ENCODE data around the gene CDH22.

CDH22 gene

GRCh38 chr20:46171909-46172308, 136.4 kb downstream of the CDH22 start:
- TF ChIP-seq CTCF (conservative IDR thresholded peaks at IDR 0.05), result no peak
- no peak overlapping the region for H3K27ac ChIP-seq

- TF ChIP-seq CTCF (conservative IDR thresholded peaks at IDR 0.05), result no peak
- no peak overlapping the region for H3K27ac ChIP-seq
Measured at GRCh38 chr20:46171476-46171875, 136.8 kb downstream of the CDH22 start.

GRCh38 chr20:46169245-46170171, 138.8 kb downstream of the CDH22 start:
- TF ChIP-seq CTCF (conservative IDR thresholded peaks at IDR 0.05), result no peak
- no peak overlapping the region for H3K27ac ChIP-seq

GRCh38 chr20:46168438-46168837, 139.9 kb downstream of the CDH22 start:
- TF ChIP-seq CTCF (conservative IDR thresholded peaks at IDR 0.05), result no peak
- no peak overlapping the region for H3K27ac ChIP-seq

GRCh38 chr20:46167080-46167479, 141.2 kb downstream of the CDH22 start:
- TF ChIP-seq CTCF (conservative IDR thresholded peaks at IDR 0.05), result no peak
- H3K27ac ChIP-seq, result no peak overlapping the region

GRCh38 chr20:46164254-46164653, 144.0 kb downstream of the CDH22 start:
- no peak overlapping the region for H3K27ac ChIP-seq
- no peak for TF ChIP-seq CTCF (conservative IDR thresholded peaks at IDR 0.05)

- no peak for TF ChIP-seq CTCF (conservative IDR thresholded peaks at IDR 0.05)
- no peak overlapping the region for H3K27ac ChIP-seq
Measured at GRCh38 chr20:46161921-46162320, 146.4 kb downstream of the CDH22 start.

All from VCaP (cell line).